COLO668 (cell line): ENCODE results near the gene SMOC2.
A peak's percentile ranks its signal among the peaks of the same experiment; 100 is the strongest.
"Not testable (repeated sequence)": the region's sequence is repeated elsewhere in the genome, so short reads cannot be mapped to it uniquely, and the experiment has no call there.

Experiments
- DNase-seq: peaks from one replicate; lab custom pipeline; 2025; ENCODE audit not compliant: unreplicated experiment; lab: John Stamatoyannopoulos, UW

SMOC2 gene

DNA sequence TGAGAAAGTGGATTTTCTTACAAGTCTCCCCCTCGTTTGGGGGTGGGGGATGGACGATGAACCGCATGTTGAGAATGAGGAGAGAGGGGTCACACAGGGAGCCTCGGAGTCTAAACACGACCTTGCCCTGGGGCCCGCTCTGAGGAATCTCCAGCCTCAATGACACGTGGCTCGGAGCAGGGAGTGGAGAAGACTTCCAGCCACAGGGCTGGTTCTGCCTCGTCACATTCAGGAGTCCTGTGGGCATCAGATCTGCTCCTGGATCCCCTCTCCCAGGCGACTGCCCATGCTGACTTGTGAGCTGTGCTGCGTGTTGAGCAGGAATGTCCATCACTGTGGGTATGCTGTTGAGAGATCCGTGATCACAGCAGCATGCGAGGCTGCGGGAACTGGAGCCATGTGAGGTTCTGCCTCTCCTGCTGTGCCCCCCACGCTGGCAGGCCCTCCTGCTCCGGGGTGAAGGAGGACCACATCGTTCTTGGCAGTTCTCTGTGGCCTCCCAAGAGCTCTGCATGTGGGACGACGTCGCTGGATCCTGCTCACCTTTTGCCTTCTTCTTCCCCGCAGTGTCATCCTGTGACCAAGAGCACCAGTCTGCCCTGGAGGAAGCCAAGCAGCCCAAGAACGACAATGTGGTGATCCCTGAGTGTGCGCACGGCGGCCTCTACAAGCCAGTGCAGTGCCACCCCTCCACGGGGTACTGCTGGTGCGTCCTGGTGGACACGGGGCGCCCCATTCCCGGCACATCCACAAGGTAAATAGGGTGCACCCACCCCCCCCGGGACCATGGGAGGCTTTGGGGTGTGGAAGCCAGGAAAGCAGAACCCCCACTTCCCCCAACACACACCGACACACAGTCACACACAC is 157.5 kb downstream of the SMOC2 start:
- no peak for DNase-seq

DNA sequence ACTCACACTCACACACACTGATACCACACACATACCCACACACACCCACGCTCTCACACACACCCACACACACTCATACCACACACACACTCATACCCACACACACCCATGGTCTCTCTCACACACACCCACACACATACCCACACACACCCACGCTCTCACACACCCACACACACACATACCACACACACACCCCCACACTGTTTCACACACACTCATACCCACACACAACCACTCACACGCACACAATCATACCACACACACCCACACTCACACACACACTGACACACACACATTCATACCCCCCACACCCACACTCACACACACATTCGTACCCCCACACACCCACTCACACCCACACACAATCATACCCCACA is 158.1 kb downstream of the SMOC2 start:
- DNase-seq: no peak

- no peak for DNase-seq
These were observed 158.9 kb downstream of the SMOC2 start for GRCh38 chr6:168599769-168600330.

DNA sequence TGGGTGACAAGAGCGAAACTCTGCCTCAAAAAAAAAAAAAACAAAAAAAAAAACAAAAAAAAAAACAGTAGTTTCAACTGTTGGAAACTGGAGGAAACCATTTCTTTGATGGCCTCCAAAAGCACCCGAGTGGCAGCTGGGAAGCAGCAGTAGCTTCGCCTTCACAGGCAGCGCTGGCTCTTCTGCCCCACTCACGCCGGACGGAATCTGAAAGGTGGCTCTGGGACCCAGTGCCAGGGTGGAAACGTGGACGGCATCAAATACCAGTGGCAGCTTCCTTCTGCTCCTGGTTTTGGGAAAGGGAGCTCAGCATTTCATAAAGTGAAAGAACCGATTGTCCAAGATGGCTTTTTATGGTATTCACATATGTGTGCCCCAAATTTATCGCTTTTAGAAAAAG is 159.4 kb downstream of the SMOC2 start:
- DNase-seq: no peak

DNA sequence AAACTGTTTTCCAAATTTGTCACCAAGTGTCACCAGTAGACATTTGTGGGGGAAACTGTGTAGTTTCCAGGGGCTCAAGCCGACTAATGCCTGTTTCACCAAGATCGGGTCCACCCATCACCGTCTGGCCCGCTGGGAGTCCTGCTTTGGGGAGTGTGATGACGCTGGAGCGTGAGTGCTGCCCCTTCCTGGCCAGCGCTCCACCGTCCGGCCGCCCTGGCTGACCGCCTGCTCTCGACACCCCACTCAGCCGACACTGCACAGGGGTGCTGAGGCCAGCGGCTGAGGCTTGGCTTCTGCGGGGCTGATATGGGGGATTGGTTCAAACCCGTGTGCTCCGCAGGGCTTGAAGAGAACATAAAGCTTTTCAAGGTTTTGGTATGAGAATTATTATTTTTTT is 160.1 kb downstream of the SMOC2 start:
- DNase-seq: no peak

- DNase-seq: no peak
These were observed 160.6 kb downstream of the SMOC2 start for GRCh38 chr6:168601546-168601945.

- no peak for DNase-seq
These were observed 161.6 kb downstream of the SMOC2 start for GRCh38 chr6:168602576-168602975.

- DNase-seq: no peak
These were observed 162.2 kb downstream of the SMOC2 start for GRCh38 chr6:168603234-168603633.

- peak; percentile 50 for DNase-seq
These were observed 165.0 kb downstream of the SMOC2 start for GRCh38 chr6:168605964-168606363.

GRCh38 chr6:168606722-168607121 is 165.7 kb downstream of the SMOC2 start:
- DNase-seq: no peak

- DNase-seq: peak; percentile 4
These were observed 166.5 kb downstream of the SMOC2 start for GRCh38 chr6:168607272-168608112.

GRCh38 chr6:168608113-168608400 is 167.1 kb downstream of the SMOC2 start:
- DNase-seq: no peak

- DNase-seq: no peak
These were observed 168.2 kb downstream of the SMOC2 start for GRCh38 chr6:168609026-168609685.

DNA sequence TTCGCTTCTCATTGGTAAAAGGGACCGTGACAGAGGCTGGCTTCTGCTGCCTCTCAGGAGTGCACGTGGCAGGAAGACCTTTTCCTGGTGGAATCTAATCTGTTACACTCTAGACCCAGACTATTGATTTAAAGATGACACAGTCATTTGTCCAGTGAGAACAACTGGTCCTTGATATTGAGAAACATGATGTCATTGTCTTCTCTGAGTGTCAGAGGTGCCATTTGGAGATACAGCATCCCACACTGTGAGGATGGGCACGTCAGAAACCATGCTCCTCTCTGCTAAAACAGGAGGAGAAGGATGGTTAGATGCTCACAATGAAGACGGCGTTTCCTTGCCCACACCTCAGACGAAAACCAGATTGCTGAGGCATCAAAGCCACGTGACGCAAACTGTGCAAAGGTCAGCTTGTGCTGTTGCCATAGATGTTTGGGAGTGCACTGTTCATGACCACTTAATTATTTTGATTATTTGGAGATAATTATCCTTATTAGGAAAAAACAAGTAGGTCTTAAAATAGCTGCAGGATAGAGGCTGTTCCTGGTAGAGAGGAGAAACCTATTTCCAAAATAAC is 169.0 kb downstream of the SMOC2 start:
- no peak for DNase-seq

- not testable (repeated sequence) for DNase-seq
These were observed 170.0 kb downstream of the SMOC2 start for GRCh38 chr6:168610966-168611365.

DNA sequence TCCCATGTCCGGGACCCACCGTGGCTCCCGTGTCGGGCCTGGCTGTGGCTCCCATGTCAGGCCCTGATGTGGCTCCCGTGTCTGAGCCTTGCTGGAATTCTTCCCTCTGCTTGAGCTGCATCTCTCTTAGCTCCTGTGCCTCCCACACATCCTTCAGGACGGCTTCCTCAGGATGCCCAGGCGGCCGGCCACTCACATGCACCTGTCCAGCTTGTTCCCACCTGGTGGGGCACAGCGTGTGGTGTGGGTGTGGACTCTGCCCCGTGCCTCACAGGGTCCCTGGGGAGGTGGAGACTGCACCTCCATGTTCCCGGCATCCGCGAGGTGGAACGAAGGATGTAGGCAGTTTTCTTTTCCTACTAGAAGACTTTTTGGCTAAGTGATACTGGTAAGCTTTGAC is 170.7 kb downstream of the SMOC2 start:
- no peak for DNase-seq

DNA sequence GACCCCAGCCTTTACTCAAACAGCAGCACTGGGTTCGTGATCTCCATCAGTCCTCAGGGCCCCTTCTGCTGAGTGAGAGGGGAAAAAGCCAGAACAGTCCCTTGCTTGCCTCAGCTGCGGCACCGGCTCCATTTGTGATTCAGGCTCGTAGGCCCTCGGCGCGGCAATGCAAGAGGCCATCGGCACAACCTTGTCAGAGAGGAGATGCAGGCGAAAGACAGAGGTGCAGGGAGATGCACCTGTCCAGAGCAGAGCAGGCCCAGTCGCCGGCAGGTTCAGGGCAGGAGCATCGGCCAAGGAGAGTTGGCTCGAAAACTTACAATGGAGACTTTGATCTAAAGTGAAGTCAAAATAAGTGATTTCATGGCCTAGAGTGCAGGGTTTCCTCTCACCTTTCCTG is 171.6 kb downstream of the SMOC2 start:
- DNase-seq: no peak

DNA sequence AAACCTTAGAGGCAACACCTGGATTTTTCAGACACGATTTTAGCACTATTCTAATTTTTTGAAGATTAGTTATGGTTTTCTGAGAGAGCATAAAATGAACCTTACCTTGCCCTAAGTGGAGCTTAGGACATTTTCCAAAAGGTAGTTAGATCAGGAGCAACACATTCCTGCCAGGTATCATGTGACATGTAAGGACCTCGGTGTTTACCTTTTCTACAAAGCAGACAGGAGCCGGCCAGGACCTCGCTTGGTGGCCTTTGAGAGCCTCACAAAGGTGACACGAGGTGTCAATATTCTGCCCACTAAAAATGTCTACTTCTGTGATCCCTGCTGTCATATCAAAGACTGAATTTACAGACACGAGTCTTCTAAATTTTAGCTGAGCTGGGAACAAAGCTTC is 174.9 kb downstream of the SMOC2 start:
- peak; percentile 2 for DNase-seq

GRCh38 chr6:168616816-168617765 is 176.1 kb downstream of the SMOC2 start:
- peak; percentile 15 for DNase-seq
